Activated naive CD8-positive, alpha-beta T cell treated with anti-CD3 and anti-CD28 coated beads, Interleukin-2, amount 50 U/mL, for 24 hours (primary cell): ENCODE results near the gene STIP1.

Experiments used
- ATAC-seq: fragments of 150-1000 bp; cut with Tn5 transposase; one replicate; pipeline ENCODE4 v1.10.0; 2021
- DNase-seq: peaks from one replicate; pipeline ENCODE4 v3.0.0; 2021
- H3K27ac Mint-ChIP-seq: one replicate; pipeline ENCODE4 v1.8.0; 2021; ENCODE audit warnings: mild to moderate bottlenecking, mixed read lengths
- H3K27me3 Mint-ChIP-seq: one replicate; pipeline ENCODE4 v1.8.0; 2021; ENCODE audit warnings: mixed read lengths
- H3K36me3 Mint-ChIP-seq: one replicate; pipeline ENCODE4 v1.8.0; 2021; ENCODE audit warnings: low read depth, mixed read lengths
- H3K4me1 Mint-ChIP-seq: one replicate; pipeline ENCODE4 v1.8.0; 2021; ENCODE audit warnings: mixed read lengths
- H3K4me3 Mint-ChIP-seq: one replicate; pipeline ENCODE4 v1.8.0; 2021; ENCODE audit warnings: mild to moderate bottlenecking, moderate library complexity, mixed read lengths
- H3K9me3 Mint-ChIP-seq: one replicate; pipeline ENCODE4 v1.8.0; 2021; ENCODE audit warnings: mixed read lengths

STIP1 gene

GRCh38 chr11:64173616-64174355, 12.2 kb upstream of the STIP1 start:
- no peak for ATAC-seq
- H3K27ac Mint-ChIP-seq = no peak overlapping the region
- no peaks in the 10 kb centered on the region for H3K9me3 Mint-ChIP-seq
- peaks cover 4% of the 10 kb centered on the region for H3K36me3 Mint-ChIP-seq
- DNase-seq = no peak
- no peaks in the 10 kb centered on the region for H3K27me3 Mint-ChIP-seq
- no peak overlapping the region for H3K4me3 Mint-ChIP-seq
- peaks cover 17% of the 10 kb centered on the region for H3K4me1 Mint-ChIP-seq

DNA sequence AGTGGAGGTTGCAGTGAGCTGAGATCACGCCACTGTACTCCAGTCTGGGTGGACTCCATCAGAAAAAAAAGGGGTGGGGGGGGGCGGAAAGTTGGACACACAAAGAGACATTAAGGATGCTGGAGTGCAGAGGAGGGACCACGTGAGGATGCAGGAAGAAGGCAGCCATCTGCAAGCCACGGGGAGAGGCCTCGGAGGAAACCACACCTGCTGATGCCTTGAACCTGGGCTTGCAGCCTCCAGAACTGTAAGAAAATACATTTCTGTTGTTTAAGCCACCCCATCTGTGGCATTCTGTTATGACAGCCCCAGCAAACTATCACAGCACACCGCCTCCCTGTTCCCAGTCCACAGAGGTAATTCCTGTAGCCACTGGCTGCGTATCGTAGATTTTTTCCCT, 9.2 kb upstream of the STIP1 start:
- Mint-ChIP-seq H3K36me3 (peaks cover 4% of the 10 kb centered on the region), H3K27me3 (no peaks in the 10 kb centered on the region), H3K4me3 (no peak overlapping the region), H3K27ac (no peak overlapping the region), H3K4me1 (peaks cover 24% of the 10 kb centered on the region), H3K9me3 (no peaks in the 10 kb centered on the region)
- ATAC-seq (no peak), DNase-seq (no peak)

DNA sequence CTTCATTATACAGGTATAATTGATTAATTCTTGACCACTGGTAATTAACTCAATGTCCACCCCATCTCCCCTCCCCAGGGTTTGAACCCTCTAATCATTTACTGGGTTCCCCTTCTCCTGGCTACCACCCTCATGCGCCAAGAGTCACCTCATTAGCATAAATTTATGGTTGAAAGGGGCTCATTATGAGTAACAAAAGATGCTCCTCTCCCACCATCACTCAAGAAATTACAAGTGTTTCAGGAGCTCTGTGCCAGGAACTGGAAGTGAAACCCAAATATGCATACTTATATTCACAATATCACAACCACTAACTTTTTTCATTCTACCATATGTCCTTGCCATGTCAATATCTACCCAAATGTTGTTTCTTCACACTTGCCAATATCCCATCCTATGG, 7.8 kb upstream of the STIP1 start:
- Mint-ChIP-seq H3K9me3 (no peaks in the 10 kb centered on the region), H3K4me3 (no peak overlapping the region), H3K27me3 (no peaks in the 10 kb centered on the region), H3K4me1 (peaks cover 34% of the 10 kb centered on the region), H3K36me3 (peaks cover 4% of the 10 kb centered on the region), H3K27ac (no peak overlapping the region)
- no peak for ATAC-seq
- no peak for DNase-seq

GRCh38 chr11:64178951-64179639, 6.9 kb upstream of the STIP1 start:
- H3K4me3 Mint-ChIP-seq = no peak overlapping the region
- H3K27me3 Mint-ChIP-seq = no peaks in the 10 kb centered on the region
- peaks cover 3% of the 10 kb centered on the region for H3K36me3 Mint-ChIP-seq
- H3K9me3 Mint-ChIP-seq = no peaks in the 10 kb centered on the region
- H3K4me1 Mint-ChIP-seq = peaks cover 42% of the 10 kb centered on the region
- DNase-seq (no peak), ATAC-seq (no peak)
- H3K27ac Mint-ChIP-seq = no peak overlapping the region

GRCh38 chr11:64180891-64181290, 5.1 kb upstream of the STIP1 start:
- no peak for ATAC-seq
- no peak overlapping the region for H3K27ac Mint-ChIP-seq
- H3K4me1 Mint-ChIP-seq = peaks cover 55% of the 10 kb centered on the region
- no peaks in the 10 kb centered on the region for H3K9me3 Mint-ChIP-seq
- no peak for DNase-seq
- no peak overlapping the region for H3K4me3 Mint-ChIP-seq
- H3K36me3 Mint-ChIP-seq = peaks cover 8% of the 10 kb centered on the region
- H3K27me3 Mint-ChIP-seq = peaks cover 4% of the 10 kb centered on the region

DNA sequence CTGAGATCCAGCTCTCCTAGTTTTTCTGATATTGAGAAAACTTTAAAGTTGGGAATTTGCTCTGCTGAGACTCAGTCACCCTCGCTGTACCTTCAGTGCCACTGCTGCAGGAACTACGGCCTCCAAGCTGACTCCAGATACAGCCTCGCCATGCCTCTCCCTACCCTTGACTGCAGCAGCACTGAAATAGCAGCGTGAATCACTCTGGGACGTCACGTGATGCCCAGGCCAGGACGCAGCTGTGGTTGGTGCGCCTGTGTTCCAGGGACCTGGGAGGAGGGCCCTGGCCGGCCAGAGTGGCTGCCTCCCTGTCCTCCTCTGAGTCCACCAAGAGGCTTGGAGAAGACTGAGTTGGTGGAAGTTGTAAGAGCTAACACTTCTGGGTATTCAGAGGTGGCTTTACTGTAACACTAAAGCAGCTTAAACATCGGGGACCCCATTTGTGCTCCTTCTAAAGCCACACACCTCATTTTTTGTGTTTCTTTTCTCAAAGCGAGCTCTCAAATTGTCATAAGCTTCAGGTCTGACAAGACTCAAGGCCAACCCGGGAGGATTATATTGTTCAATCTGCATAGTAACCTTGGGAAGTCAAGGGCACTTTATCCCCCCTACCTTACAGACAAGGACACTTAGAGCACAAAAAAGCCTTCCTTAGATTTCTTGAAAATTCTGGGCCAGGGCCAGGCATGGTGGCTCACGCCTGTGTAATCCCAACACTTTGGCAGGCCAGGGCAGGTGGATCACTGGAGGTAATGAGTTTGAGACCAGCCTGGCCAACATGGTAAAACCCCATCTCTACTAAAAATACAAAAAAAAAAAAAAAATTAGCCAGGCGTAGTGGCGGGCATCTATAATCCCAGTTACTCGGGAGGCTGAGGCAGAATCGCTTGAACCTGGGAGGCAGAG, 4.2 kb upstream of the STIP1 start:
- peaks cover 56% of the 10 kb centered on the region for H3K4me1 Mint-ChIP-seq
- H3K27ac Mint-ChIP-seq = no peak overlapping the region
- peaks cover 5% of the 10 kb centered on the region for H3K27me3 Mint-ChIP-seq
- H3K9me3 Mint-ChIP-seq = no peaks in the 10 kb centered on the region
- peak overlapping the region; percentile 25 for H3K4me3 Mint-ChIP-seq
- H3K36me3 Mint-ChIP-seq = peaks cover 8% of the 10 kb centered on the region
- peak; percentile 61 for DNase-seq
- ATAC-seq = no peak

- Mint-ChIP-seq H3K27me3 (peaks cover 6% of the 10 kb centered on the region), H3K36me3 (peaks cover 16% of the 10 kb centered on the region), H3K4me1 (peaks cover 49% of the 10 kb centered on the region), H3K9me3 (no peaks in the 10 kb centered on the region), H3K4me3 (peak overlapping the region; percentile 94), H3K27ac (no peak overlapping the region)
- DNase-seq (no peak), ATAC-seq (no peak)
Observed at GRCh38 chr11:64183890-64184289, 2.1 kb upstream of the STIP1 start.

DNA sequence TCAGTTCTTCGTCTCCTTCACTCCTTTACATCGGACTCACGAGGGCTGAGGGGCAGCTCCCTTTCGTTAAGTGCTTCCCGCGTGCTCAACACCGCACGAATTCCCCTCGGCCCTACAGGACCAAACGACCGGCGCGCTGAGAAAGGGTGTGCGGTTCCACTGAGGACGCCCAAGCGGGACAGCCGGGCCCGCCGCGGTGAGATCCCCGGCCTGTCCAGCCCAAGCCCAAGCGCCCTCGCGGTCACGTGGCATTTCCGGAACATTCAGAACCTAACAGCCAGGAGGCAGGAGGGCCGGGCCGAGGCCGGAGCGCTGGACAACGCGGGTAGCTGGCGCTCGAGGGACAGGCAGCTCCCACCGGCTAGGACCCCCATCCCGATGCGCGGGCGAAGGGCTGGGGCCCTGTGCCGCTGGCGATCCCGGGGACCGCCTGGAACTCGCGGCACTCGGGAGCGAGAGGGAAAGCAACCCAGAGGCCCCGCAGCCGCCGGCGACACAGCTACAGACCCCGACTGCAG, 737 bp upstream of the STIP1 start:
- H3K4me3 Mint-ChIP-seq = peak overlapping the region; percentile 94
- no peaks in the 10 kb centered on the region for H3K9me3 Mint-ChIP-seq
- H3K27ac Mint-ChIP-seq = peak overlapping the region; percentile 98
- ATAC-seq (no peak), DNase-seq (no peak)
- peaks cover 22% of the 10 kb centered on the region for H3K36me3 Mint-ChIP-seq
- peaks cover 56% of the 10 kb centered on the region for H3K4me1 Mint-ChIP-seq
- peaks cover 6% of the 10 kb centered on the region for H3K27me3 Mint-ChIP-seq

DNA sequence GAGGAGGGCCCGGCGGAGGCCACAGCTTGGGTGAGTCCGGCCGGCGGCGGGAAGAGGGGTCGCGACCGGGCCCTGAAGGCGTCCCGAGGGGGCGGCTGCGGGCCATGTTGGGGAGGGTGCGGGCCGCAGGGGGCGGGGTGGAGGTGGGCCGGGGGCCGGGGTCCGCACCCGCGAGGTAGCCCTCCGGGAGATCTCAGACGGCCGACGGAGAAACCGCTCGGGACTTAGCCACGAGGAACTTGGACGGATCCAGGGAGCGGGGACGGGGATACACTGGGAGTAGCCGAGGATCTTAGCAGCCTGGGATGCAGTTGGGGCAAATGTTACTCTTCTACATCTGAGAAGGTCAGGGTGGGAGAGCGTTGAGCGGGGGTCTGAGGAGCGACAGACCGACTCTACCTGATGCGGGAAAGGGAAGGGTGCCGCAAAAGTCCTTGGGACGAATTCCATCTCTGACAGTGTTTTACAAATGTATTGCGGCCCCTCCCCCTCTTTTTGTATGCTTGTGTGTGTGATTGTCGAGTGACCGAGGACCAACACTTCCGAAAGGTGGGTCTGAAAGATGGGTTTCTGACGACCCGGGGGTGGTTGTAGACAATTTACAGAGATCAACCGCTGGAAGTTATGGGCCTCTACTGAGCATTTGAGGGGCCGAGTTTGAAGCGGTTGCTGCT, 658 bp downstream of the STIP1 start:
- Mint-ChIP-seq H3K27me3 (peaks cover 6% of the 10 kb centered on the region), H3K36me3 (peaks cover 26% of the 10 kb centered on the region), H3K4me3 (no peak overlapping the region), H3K4me1 (peaks cover 60% of the 10 kb centered on the region), H3K9me3 (no peaks in the 10 kb centered on the region), H3K27ac (no peak overlapping the region)
- ATAC-seq (no peak), DNase-seq (peak; percentile 43)

- H3K4me3 Mint-ChIP-seq = no peak overlapping the region
- no peak overlapping the region for H3K27ac Mint-ChIP-seq
- DNase-seq = no peak
- H3K36me3 Mint-ChIP-seq = peaks cover 64% of the 10 kb centered on the region
- no peak for ATAC-seq
- peaks cover 44% of the 10 kb centered on the region for H3K4me1 Mint-ChIP-seq
- no peaks in the 10 kb centered on the region for H3K27me3 Mint-ChIP-seq
- no peaks in the 10 kb centered on the region for H3K9me3 Mint-ChIP-seq
Observed at GRCh38 chr11:64192434-64192833, 6.5 kb downstream of the STIP1 start.

DNA sequence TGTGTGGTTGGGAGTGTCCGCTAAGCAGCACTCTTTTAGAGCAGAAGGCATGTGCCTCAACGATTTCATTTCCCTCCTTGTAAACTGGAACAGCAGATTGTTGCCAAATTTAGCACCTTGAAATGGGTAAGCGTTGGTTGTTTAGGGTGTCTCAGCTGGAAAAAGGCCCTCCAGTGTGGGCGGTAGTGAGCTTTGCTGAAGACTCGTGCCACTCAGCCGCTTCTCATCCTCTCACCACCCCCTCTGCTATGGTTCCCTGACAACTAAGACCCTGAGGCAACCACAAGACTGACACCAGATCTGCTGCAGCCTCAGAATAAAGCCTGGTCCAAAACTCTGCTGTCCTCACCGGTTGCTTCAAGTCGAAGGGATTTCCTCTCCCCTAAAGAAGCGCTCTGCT, 10.7 kb downstream of the STIP1 start:
- ATAC-seq (no peak), DNase-seq (no peak)
- no peak overlapping the region for H3K27ac Mint-ChIP-seq
- no peaks in the 10 kb centered on the region for H3K27me3 Mint-ChIP-seq
- peaks cover 19% of the 10 kb centered on the region for H3K4me1 Mint-ChIP-seq
- no peak overlapping the region for H3K4me3 Mint-ChIP-seq
- no peaks in the 10 kb centered on the region for H3K9me3 Mint-ChIP-seq
- H3K36me3 Mint-ChIP-seq = peaks cover 80% of the 10 kb centered on the region

DNA sequence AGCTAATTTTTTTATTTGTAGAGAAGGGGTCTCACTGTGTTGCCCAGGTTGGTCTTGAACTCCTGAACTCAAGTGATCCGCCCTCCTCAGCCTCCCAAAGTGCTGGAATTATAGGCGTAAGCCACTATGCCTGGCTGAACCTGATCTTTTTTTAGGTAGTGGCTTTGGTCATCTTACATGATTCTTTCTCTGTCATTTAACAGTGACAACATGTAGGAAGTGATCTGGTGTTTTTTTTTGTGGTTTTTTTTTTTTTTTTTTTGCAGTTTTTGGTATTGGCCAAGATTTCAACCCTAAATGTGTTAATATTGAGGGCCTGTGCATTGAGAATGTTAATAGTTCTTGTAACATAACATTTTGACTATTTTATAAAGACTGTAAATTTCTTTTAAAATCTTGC, 12.5 kb downstream of the STIP1 start:
- ATAC-seq (no peak), DNase-seq (no peak)
- H3K27ac Mint-ChIP-seq = no peak overlapping the region
- H3K27me3 Mint-ChIP-seq = no peaks in the 10 kb centered on the region
- H3K36me3 Mint-ChIP-seq = peaks cover 83% of the 10 kb centered on the region
- peaks cover 11% of the 10 kb centered on the region for H3K4me1 Mint-ChIP-seq
- no peak overlapping the region for H3K4me3 Mint-ChIP-seq
- no peaks in the 10 kb centered on the region for H3K9me3 Mint-ChIP-seq

- no peak for DNase-seq
- H3K36me3 Mint-ChIP-seq = peaks cover 81% of the 10 kb centered on the region
- H3K27me3 Mint-ChIP-seq = no peaks in the 10 kb centered on the region
- H3K4me1 Mint-ChIP-seq = peaks cover 35% of the 10 kb centered on the region
- no peak overlapping the region for H3K4me3 Mint-ChIP-seq
- H3K27ac Mint-ChIP-seq = no peak overlapping the region
- ATAC-seq = no peak
- H3K9me3 Mint-ChIP-seq = no peaks in the 10 kb centered on the region
Observed at GRCh38 chr11:64201543-64201942, 15.6 kb downstream of the STIP1 start.

DNA sequence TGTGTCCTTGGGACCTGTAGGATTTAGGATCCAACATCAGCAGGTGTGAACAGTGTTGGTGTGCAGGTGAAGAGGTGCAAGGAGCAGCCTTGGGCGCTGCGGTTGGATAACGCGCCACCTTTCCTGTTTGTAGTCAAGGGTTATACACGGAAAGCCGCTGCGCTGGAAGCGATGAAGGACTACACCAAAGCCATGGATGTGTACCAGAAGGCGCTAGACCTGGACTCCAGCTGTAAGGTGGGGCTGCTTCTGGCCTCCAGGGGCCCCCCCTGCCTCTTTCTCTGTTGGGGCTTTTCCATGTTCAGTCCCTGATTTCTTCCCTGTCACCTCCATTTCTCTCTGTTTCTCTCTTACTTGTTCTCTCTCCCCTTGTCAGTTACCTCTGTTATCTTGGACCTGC, 17.0 kb downstream of the STIP1 start:
- DNase-seq (no peak), ATAC-seq (no peak)
- Mint-ChIP-seq H3K27me3 (no peaks in the 10 kb centered on the region), H3K4me1 (peaks cover 34% of the 10 kb centered on the region), H3K9me3 (no peaks in the 10 kb centered on the region), H3K4me3 (no peak overlapping the region), H3K27ac (no peak overlapping the region), H3K36me3 (peaks cover 79% of the 10 kb centered on the region)
